ENCODE results near the gene CUX1. TPM values are rescaled to one million over a fixed set of nuclear protein-coding genes. Genes with fewer than 3 reads are reported as not detected.

CUX1 gene
- total and polyA plus RNA-seq, 2 donors (not counting 1 experiment from before 2014, with no cell fraction given), result 10.8 to 86.5 TPM

DNA sequence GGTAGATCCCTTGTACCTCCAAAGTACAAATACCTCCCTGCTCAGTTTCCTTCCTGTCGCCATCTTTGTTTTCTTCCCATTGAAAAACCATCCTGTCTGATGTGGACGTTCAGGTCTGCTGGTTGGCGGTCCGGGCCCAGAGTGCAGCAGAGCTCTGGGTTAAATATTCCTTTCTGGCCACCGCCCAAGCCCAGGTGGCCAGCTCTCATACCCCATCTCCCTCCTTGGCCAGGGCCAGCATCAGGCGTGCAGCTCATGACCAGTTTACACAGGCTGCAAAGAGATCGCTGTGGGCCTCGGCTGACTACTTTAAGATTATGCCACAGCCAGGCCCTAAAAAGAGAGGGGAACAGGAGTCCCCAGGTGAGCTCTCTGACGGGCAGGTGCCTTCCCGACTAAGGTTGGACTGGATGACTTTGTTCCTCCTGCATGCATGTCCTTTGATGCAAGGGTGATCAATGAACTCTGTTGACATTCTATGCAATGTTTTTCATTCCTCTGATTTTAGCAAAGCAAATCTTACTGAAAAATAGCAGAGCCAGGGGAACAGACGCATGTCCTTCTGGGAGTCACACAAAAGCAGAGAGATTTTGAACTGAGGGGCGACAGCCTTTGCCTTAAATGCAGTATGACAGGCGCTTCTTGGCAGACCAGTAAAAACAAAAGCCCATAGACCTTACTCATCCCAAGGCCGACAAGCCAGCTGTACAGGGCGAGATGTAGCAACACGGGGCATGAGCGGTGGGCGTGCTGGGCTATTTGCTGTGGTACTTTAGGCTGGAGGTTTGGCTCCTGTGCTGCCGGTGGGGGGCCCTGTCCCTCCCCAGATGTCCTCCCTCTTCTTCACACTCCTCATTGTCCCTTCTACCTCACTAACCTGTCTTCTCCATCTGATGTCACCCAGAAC is 435.9 kb downstream of the CUX1 start:
- Histone ChIP-seq H4K20me1 (ENCODE audit: control insufficient read depth, insufficient read depth, low read length, poor library complexity, severe bottlenecking) (no peaks in the 10 kb centered on the region), H3K9ac (ENCODE audit: low read length) (no peak overlapping the region), H3K9me3 (ENCODE audit: control extremely low read depth in 1 of 3, control insufficient read depth in 2 of 3, insufficient read depth in 1 of 3, low read length in 2 of 3) (no peaks in the 10 kb centered on the region), H3K36me3 (replicated peaks in 1 of 2; ENCODE audit: control extremely low read depth in 1 of 2, control insufficient read depth in 1 of 2, extremely low read depth in 1 of 2, insufficient read depth in 2 of 2, low read length in 1 of 2) (peaks cover 0 to 6% of the 10 kb centered on the region in 2 experiments), H3K4me2 (replicated peaks; ENCODE audit: low read depth, low read length, poor library complexity, severe bottlenecking) (no peak overlapping the region), H3K4me3 (ENCODE audit: control extremely low read depth in 1 of 5, extremely low read depth in 1 of 5, insufficient read depth in 1 of 5, low read depth in 2 of 5, low read length in 4 of 5) (no peak overlapping the region), H3K27me3 (replicated peaks in 1 of 4; ENCODE audit: control extremely low read depth in 1 of 4, control insufficient read depth in 3 of 4, insufficient read depth in 4 of 4, low read length in 3 of 4) (no peaks in the 10 kb centered on the region), H2AFZ (ENCODE audit: insufficient read depth, low read depth, low read length, poor library complexity, severe bottlenecking) (no peak overlapping the region), H3K79me2 (ENCODE audit: control insufficient read depth, insufficient read depth, low read length) (no peaks in the 10 kb centered on the region), H3K4me1 (ENCODE audit: control insufficient read depth in 2 of 2, insufficient read depth in 2 of 2, low read length in 2 of 2) (no peaks in the 10 kb centered on the region), H3K27ac (ENCODE audit: low read length in 2 of 2) (no peak overlapping the region)
- TF ChIP-seq EZH2 (IDR thresholded peaks at IDR 0.05; ENCODE audit: borderline replicate concordance, insufficient read depth, low read depth, low read length, poor library complexity, severe bottlenecking), result no peak
- TF ChIP-seq, protein P1, sequence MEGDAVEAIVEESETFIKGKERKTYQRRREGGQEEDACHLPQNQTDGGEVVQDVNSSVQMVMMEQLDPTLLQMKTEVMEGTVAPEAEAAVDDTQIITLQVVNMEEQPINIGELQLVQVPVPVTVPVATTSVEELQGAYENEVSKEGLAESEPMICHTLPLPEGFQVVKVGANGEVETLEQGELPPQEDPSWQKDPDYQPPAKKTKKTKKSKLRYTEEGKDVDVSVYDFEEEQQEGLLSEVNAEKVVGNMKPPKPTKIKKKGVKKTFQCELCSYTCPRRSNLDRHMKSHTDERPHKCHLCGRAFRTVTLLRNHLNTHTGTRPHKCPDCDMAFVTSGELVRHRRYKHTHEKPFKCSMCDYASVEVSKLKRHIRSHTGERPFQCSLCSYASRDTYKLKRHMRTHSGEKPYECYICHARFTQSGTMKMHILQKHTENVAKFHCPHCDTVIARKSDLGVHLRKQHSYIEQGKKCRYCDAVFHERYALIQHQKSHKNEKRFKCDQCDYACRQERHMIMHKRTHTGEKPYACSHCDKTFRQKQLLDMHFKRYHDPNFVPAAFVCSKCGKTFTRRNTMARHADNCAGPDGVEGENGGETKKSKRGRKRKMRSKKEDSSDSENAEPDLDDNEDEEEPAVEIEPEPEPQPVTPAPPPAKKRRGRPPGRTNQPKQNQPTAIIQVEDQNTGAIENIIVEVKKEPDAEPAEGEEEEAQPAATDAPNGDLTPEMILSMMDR (IDR thresholded peaks at IDR 0.05), result no peak
- Mint-ChIP-seq H3K27ac (no peak overlapping the region), H3K9me3 (ENCODE audit: insufficient read depth) (no peaks in the 10 kb centered on the region), H3K27me3 (no peaks in the 10 kb centered on the region), H3K4me1 (peaks cover 7% of the 10 kb centered on the region), H3K4me3 (no peak overlapping the region)
- ATAC-seq (ENCODE audit: low read depth), result no peak
- WGBS (ENCODE audit: insufficient coverage), result 97% methylated on average over 12 of the region's 19 CpGs
- intact Hi-C loops (cut with micrococcal nuclease), result no loop called here
- CTCF ChIA-PET, result interaction anchor here (1.0 to 1.4 kb wide), 2 partner anchors 16 to 20 kb away, joined by 3 read pairs; no protein-coding TSS in a partner anchor
- no peak for DNase-seq
- POLR2A ChIA-PET, result no interaction called here

- no peak overlapping the region for H2AFZ ChIP-seq (ENCODE audit: insufficient read depth, low read depth, low read length, poor library complexity, severe bottlenecking)
- Mint-ChIP-seq H3K4me3 (no peak overlapping the region), H3K9me3 (ENCODE audit: insufficient read depth) (no peaks in the 10 kb centered on the region), H3K27ac (no peak overlapping the region), H3K4me1 (peaks cover 7% of the 10 kb centered on the region), H3K27me3 (no peaks in the 10 kb centered on the region)
- no peaks in the 10 kb centered on the region for H3K79me2 ChIP-seq (ENCODE audit: control insufficient read depth, insufficient read depth, low read length)
- H3K9me3 ChIP-seq (ENCODE audit: control extremely low read depth in 1 of 3, control insufficient read depth in 2 of 3, insufficient read depth in 1 of 3, low read length in 2 of 3), result no peaks in the 10 kb centered on the region
- no peaks in the 10 kb centered on the region for H3K4me1 ChIP-seq (ENCODE audit: control insufficient read depth in 2 of 2, insufficient read depth in 2 of 2, low read length in 2 of 2)
- no peak overlapping the region for H3K4me2 ChIP-seq (replicated peaks; ENCODE audit: low read depth, low read length, poor library complexity, severe bottlenecking)
- TF ChIP-seq, protein P1 (IDR thresholded peaks at IDR 0.05), result no peak
- no peak for TF ChIP-seq EZH2 (IDR thresholded peaks at IDR 0.05; ENCODE audit: borderline replicate concordance, insufficient read depth, low read depth, low read length, poor library complexity, severe bottlenecking)
- H3K36me3 ChIP-seq (replicated peaks in 1 of 2; ENCODE audit: control extremely low read depth in 1 of 2, control insufficient read depth in 1 of 2, extremely low read depth in 1 of 2, insufficient read depth in 2 of 2, low read length in 1 of 2), result peaks cover 0 to 6% of the 10 kb centered on the region in 2 experiments
- intact Hi-C loops (cut with micrococcal nuclease), result no loop called here
- WGBS (ENCODE audit: insufficient coverage), result 98% methylated on average over 13 of the region's 13 CpGs
- ATAC-seq (ENCODE audit: low read depth) (no peak), DNase-seq (no peak)
- H3K27me3 ChIP-seq (replicated peaks in 1 of 4; ENCODE audit: control extremely low read depth in 1 of 4, control insufficient read depth in 3 of 4, insufficient read depth in 4 of 4, low read length in 3 of 4), result no peaks in the 10 kb centered on the region
- H3K27ac ChIP-seq (ENCODE audit: low read length in 2 of 2), result no peak overlapping the region
- H3K9ac ChIP-seq (ENCODE audit: low read length), result no peak overlapping the region
- no peak overlapping the region for H3K4me3 ChIP-seq (ENCODE audit: control extremely low read depth in 1 of 5, extremely low read depth in 1 of 5, insufficient read depth in 1 of 5, low read depth in 2 of 5, low read length in 4 of 5)
- ChIA-PET POLR2A (no interaction called here), CTCF (no interaction called here)
- no peaks in the 10 kb centered on the region for H4K20me1 ChIP-seq (ENCODE audit: control insufficient read depth, insufficient read depth, low read length, poor library complexity, severe bottlenecking)
Measured at GRCh38 chr7:102253973-102254370, 436.5 kb downstream of the CUX1 start.
